Panc1 (cell line): ENCODE results near the gene MED13L. TPM values are rescaled to one million over a fixed set of nuclear protein-coding genes. Genes with fewer than 3 reads are reported as not detected.

ENCODE experiments used
- ATAC-seq: fragments of 200-7000 bp; cut with Tn5 transposase; 2 replicates; pipeline ENCODE4 v1.9.1; 2020; ENCODE audit warnings: mild to moderate bottlenecking, moderate library complexity
- BruUV-seq: library from RNA; stranded (reverse); fragments of 400-500 nt; replicated peaks from 2 replicates; lab custom pipeline; 2021; lab: Mats Ljungman, UMichigan
- CTCF ChIA-PET: fragments of 300-600 bp; sonication (Branson Sonifier 250); formaldehyde crosslinking; loops from one replicate; lab custom pipeline; 2022; ENCODE audit warnings: antibody characterized with exemption; lab: Charles Lee
- POLR2A ChIA-PET: fragments of 300-600 bp; sonication (Branson Sonifier 250); formaldehyde crosslinking; loops from one replicate; lab custom pipeline; 2022; ENCODE audit warnings: antibody characterized with exemption; lab: Charles Lee
- DNase-seq: peaks from one replicate; pipeline ENCODE4 v3.0.0-alpha.2; 2010; ENCODE audit warnings: low read depth, low spot score
- H3K27ac ChIP-seq: 2 replicates; pipeline ENCODE4 v1.5.1; 2011; ENCODE audit warnings: mild to moderate bottlenecking, low read length, inconsistent platforms
- H3K27me3 ChIP-seq: fragments of 200-500 bp; sonication (Bioruptor generic); 2 replicates; pipeline ENCODE4 v1.6.0; 2014; ENCODE audit warnings: low read length, inconsistent platforms; ENCODE audit not compliant: control insufficient read depth, insufficient read depth
- H3K36me3 ChIP-seq: fragments of 200-500 bp; sonication (Bioruptor generic); 2 replicates; pipeline ENCODE4 v1.5.1; 2014; ENCODE audit warnings: inconsistent platforms, mild to moderate bottlenecking, low read length, moderate library complexity; ENCODE audit not compliant: control insufficient read depth, insufficient read depth
- H3K4me1 ChIP-seq: 2 replicates; pipeline ENCODE4 v1.5.1; 2011; ENCODE audit warnings: inconsistent platforms, mild to moderate bottlenecking, low read length, moderate library complexity; ENCODE audit not compliant: control insufficient read depth, insufficient read depth
- H3K4me3 ChIP-seq, 2 experiments: 2 replicates each; pipeline ENCODE4 v1.5.1; 2011 to 2012; ENCODE audit warnings: low read depth in 2 of 2, low read length in 2 of 2, mild to moderate bottlenecking in 2 of 2, inconsistent platforms in 1 of 2, moderate library complexity in 1 of 2
- H3K9me3 ChIP-seq: fragments of 200-500 bp; sonication (Bioruptor generic); 2 replicates; pipeline ENCODE4 v1.5.1; 2014; ENCODE audit warnings: low read depth, mild to moderate bottlenecking, inconsistent platforms, low read length, moderate library complexity; ENCODE audit not compliant: control insufficient read depth, insufficient read depth
- POLR2AphosphoS5 ChIP-seq: IDR thresholded peaks from 2 replicates; pipeline ENCODE4 v1.6.1; 2012; ENCODE audit warnings: mild to moderate bottlenecking, low read depth, low read length, moderate library complexity
- REST ChIP-seq, 2 experiments: IDR thresholded peaks; 2 replicates each; pipeline ENCODE4 v1.6.1; 2011 to 2012; ENCODE audit warnings: low read depth in 2 of 2, control low read depth in 1 of 2, low read length in 1 of 2, mild to moderate bottlenecking in 1 of 2, moderate library complexity in 1 of 2; ENCODE audit not compliant: insufficient read depth in 1 of 2
- SIN3A ChIP-seq: IDR thresholded peaks from 2 replicates; pipeline ENCODE4 v1.6.1; 2012; ENCODE audit warnings: low read depth, mild to moderate bottlenecking, low read length, moderate library complexity, borderline replicate concordance; ENCODE audit not compliant: insufficient read depth
- TCF7L2 ChIP-seq: IDR thresholded peaks from 2 replicates; pipeline ENCODE4 v1.6.1; 2011; ENCODE audit warnings: mild to moderate bottlenecking, low read depth, low read length, inconsistent platforms
- in situ Hi-C: cut with HindIII; loops from 2 replicates; pipeline ENCODE4 v1.10.0; 2016; ENCODE audit warnings: low sequenced_read_pairs, low pct_unique_long_range_greater_than_20kb
- intact Hi-C: fragments of 100-400 bp; cut with micrococcal nuclease; formaldehyde crosslinking; loops from one replicate; pipeline ENCODE4 v1.10.0; 2022; ENCODE audit not compliant: unreplicated experiment
- total RNA-seq: library from RNA; stranded (reverse); gene quantifications from one replicate; pipeline ENCODE4 v1.2.1, GENCODE V29; 2021; ENCODE audit not compliant: unreplicated experiment
- TF ChIP-seq, protein P1 (sequence below): fragments of 450-650 bp; IDR thresholded peaks from 2 replicates; pipeline ENCODE4 v1.5.1; 2017; ENCODE audit warnings: mild to moderate bottlenecking

MED13L gene
- total RNA-seq, 1 experiment from 2014 or later, result 170 TPM

GRCh38 chr12:116274551-116275375 is 2.7 kb downstream of the MED13L start:
- ChIA-PET CTCF (no interaction called here), POLR2A (interaction anchor here (0.6 kb wide), 1 partner anchor 165 kb away, joined by 5 read pairs; no protein-coding TSS in a partner anchor)
- DNase-seq (no peak), ATAC-seq (no peak)
- peak overlapping the region; percentile 93 for H3K27ac ChIP-seq
- intact Hi-C loops, result loop anchor here (5.0 to 10.0 kb wide), 4 partner anchors 253 to 410 kb away; no protein-coding TSS in a partner anchor
- peak overlapping the region; percentile 66 to 75; a peak in 3 of 4 replicates for H3K4me3 ChIP-seq
- TF ChIP-seq REST (IDR thresholded peaks at IDR 0.05; ENCODE audit: insufficient read depth in 1 of 2, low read depth in 2 of 2, low read length in 1 of 2) (no peak), TCF7L2 (no peak)
- TF ChIP-seq, protein P1, sequence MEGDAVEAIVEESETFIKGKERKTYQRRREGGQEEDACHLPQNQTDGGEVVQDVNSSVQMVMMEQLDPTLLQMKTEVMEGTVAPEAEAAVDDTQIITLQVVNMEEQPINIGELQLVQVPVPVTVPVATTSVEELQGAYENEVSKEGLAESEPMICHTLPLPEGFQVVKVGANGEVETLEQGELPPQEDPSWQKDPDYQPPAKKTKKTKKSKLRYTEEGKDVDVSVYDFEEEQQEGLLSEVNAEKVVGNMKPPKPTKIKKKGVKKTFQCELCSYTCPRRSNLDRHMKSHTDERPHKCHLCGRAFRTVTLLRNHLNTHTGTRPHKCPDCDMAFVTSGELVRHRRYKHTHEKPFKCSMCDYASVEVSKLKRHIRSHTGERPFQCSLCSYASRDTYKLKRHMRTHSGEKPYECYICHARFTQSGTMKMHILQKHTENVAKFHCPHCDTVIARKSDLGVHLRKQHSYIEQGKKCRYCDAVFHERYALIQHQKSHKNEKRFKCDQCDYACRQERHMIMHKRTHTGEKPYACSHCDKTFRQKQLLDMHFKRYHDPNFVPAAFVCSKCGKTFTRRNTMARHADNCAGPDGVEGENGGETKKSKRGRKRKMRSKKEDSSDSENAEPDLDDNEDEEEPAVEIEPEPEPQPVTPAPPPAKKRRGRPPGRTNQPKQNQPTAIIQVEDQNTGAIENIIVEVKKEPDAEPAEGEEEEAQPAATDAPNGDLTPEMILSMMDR, result no peak
- BruUV-seq, result no TSS peak
- peaks cover 37% of the 10 kb centered on the region for H3K4me1 ChIP-seq
- H3K36me3 ChIP-seq, result no peaks in the 10 kb centered on the region; the same call in none of the 2 replicates
- in situ Hi-C loops, result no loop called here
- H3K9me3 ChIP-seq, result no peaks in the 10 kb centered on the region
- no peaks in the 10 kb centered on the region for H3K27me3 ChIP-seq

GRCh38 chr12:116273813-116274550 is 3.5 kb downstream of the MED13L start:
- BruUV-seq, result no TSS peak
- Histone ChIP-seq H3K27me3 (no peaks in the 10 kb centered on the region), H3K9me3 (no peaks in the 10 kb centered on the region), H3K27ac (peak overlapping the region; percentile 93), H3K36me3 (no peaks in the 10 kb centered on the region; the same call in none of the 2 replicates), H3K4me3 (peak overlapping the region in 1 of 2 experiments; percentile 66; a peak in 2 of 4 replicates), H3K4me1 (peaks cover 37% of the 10 kb centered on the region)
- intact Hi-C loops, result loop anchor here (10.0 kb wide), 2 partner anchors 269 to 411 kb away; no protein-coding TSS in a partner anchor
- CTCF ChIA-PET, result no interaction called here
- POLR2A ChIA-PET, result interaction anchor here (0.6 kb wide), 1 partner anchor 164 kb away, joined by 5 read pairs; no protein-coding TSS in a partner anchor
- DNase-seq (no peak), ATAC-seq (no peak)
- in situ Hi-C loops, result no loop called here
- TF ChIP-seq POLR2AphosphoS5 (no peak), TCF7L2 (no peak), REST (IDR thresholded peaks at IDR 0.05; ENCODE audit: insufficient read depth in 1 of 2, low read depth in 2 of 2, low read length in 1 of 2) (no peak), SIN3A (no peak)
- TF ChIP-seq, protein P1, result no peak
